Measurements from ENCODE around the gene PPIE. TPM values are rescaled to one million over a fixed set of nuclear protein-coding genes. Genes with fewer than 3 reads are reported as not detected.

PPIE gene
- polyA plus RNA-seq, 1 donor (not counting 4 experiments of a cell fraction or from before 2014, with no cell fraction given), result 60.6 TPM

DNA sequence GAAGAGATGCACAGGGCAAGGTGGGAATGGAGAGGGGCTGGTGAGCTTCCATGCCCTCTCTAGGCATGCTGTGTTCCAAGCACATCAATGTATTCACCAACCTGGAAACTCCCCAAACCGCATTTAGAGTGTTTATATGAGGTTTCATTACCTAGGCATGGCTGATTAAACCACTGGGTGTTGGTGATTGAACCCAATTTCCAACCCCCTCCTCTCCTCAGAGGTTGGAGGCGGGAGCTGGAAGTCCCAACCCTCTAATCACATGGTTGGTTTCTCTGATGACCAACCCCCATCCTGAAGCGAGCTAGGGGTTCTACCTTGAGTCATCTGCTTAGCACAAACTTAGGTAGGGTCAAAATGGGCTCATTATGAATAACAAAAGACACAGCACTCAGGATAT is 3.0 kb upstream of the PPIE start:
- TF ChIP-seq CTCF (optimal IDR thresholded peaks at IDR 0.05 in 1 of 3, IDR thresholded peaks at IDR 0.05 in 1 of 3, conservative IDR thresholded peaks at IDR 0.05 in 1 of 3; ENCODE audit: extremely low read depth in 1 of 3, insufficient read depth in 2 of 3, low read length in 3 of 3) (no peak), EZH2 (IDR thresholded peaks at IDR 0.05; ENCODE audit: low read length) (no peak)
- no peak overlapping the region for H3K4me2 ChIP-seq (ENCODE audit: control insufficient read depth, extremely low read depth, insufficient read depth, low read depth, low read length)
- no peaks in the 10 kb centered on the region for H3K9me1 ChIP-seq (ENCODE audit: control insufficient read depth, extremely low read depth, insufficient read depth, low read length)
- peaks cover 17% of the 10 kb centered on the region for H3K27me3 ChIP-seq (ENCODE audit: control insufficient read depth, extremely low read depth, insufficient read depth, low read length)
- H2AFZ ChIP-seq (ENCODE audit: control insufficient read depth, low read length), result no peak overlapping the region
- no peak overlapping the region for H3K9ac ChIP-seq (ENCODE audit: control insufficient read depth, extremely low read depth, insufficient read depth, low read length)
- no peaks in the 10 kb centered on the region for H4K20me1 ChIP-seq (ENCODE audit: control insufficient read depth, extremely low read depth, insufficient read depth, low read length)
- dilution Hi-C loops (cut with MboI; ENCODE audit: extremely low pct_ligation_motif_present, low sequenced_read_pairs), result no loop called here
- H3K9me3 ChIP-seq (ENCODE audit: control insufficient read depth, low read depth, low read length), result no peaks in the 10 kb centered on the region
- H3K36me3 ChIP-seq (ENCODE audit: control insufficient read depth in 2 of 2, extremely low read depth in 1 of 2, insufficient read depth in 2 of 2, low read length in 2 of 2), result no peaks in the 10 kb centered on the region
- DNase-seq (ENCODE audit: low read depth, low spot score) (no peak), FAIRE-seq (peak; percentile 26)
- H3K4me1 ChIP-seq (ENCODE audit: control insufficient read depth, extremely low read depth, insufficient read depth, low read length), result peaks cover 12% of the 10 kb centered on the region
- H3K27ac ChIP-seq (ENCODE audit: control insufficient read depth, insufficient read depth, low read length), result no peak overlapping the region
- peaks cover 19% of the 10 kb centered on the region for H3K79me2 ChIP-seq (ENCODE audit: control insufficient read depth, insufficient read depth, low read length)
- H3K4me3 ChIP-seq (ENCODE audit: control insufficient read depth in 2 of 3, extremely low read depth in 1 of 3, insufficient read depth in 2 of 3, low read depth in 1 of 3, low read length in 3 of 3), result no peak overlapping the region

- H3K79me2 ChIP-seq (ENCODE audit: control insufficient read depth, insufficient read depth, low read length), result peaks cover 19% of the 10 kb centered on the region
- H3K36me3 ChIP-seq (ENCODE audit: control insufficient read depth in 2 of 2, extremely low read depth in 1 of 2, insufficient read depth in 2 of 2, low read length in 2 of 2), result peaks cover 0 to 4% of the 10 kb centered on the region in 2 experiments
- H3K4me2 ChIP-seq (ENCODE audit: control insufficient read depth, extremely low read depth, insufficient read depth, low read depth, low read length), result no peak overlapping the region
- no peak for DNase-seq (ENCODE audit: low read depth, low spot score)
- no peaks in the 10 kb centered on the region for H3K9me1 ChIP-seq (ENCODE audit: control insufficient read depth, extremely low read depth, insufficient read depth, low read length)
- H3K27ac ChIP-seq (ENCODE audit: control insufficient read depth, insufficient read depth, low read length), result no peak overlapping the region
- no peak overlapping the region for H2AFZ ChIP-seq (ENCODE audit: control insufficient read depth, low read length)
- H3K4me1 ChIP-seq (ENCODE audit: control insufficient read depth, extremely low read depth, insufficient read depth, low read length), result peaks cover 20% of the 10 kb centered on the region
- H3K27me3 ChIP-seq (ENCODE audit: control insufficient read depth, extremely low read depth, insufficient read depth, low read length), result peaks cover 13% of the 10 kb centered on the region
- H4K20me1 ChIP-seq (ENCODE audit: control insufficient read depth, extremely low read depth, insufficient read depth, low read length), result no peaks in the 10 kb centered on the region
- no peaks in the 10 kb centered on the region for H3K9me3 ChIP-seq (ENCODE audit: control insufficient read depth, low read depth, low read length)
- H3K4me3 ChIP-seq (ENCODE audit: control insufficient read depth in 2 of 3, extremely low read depth in 1 of 3, insufficient read depth in 2 of 3, low read depth in 1 of 3, low read length in 3 of 3), result no peak overlapping the region
- no peak overlapping the region for H3K9ac ChIP-seq (ENCODE audit: control insufficient read depth, extremely low read depth, insufficient read depth, low read length)
- FAIRE-seq, result no peak
- no peak for TF ChIP-seq EZH2 (IDR thresholded peaks at IDR 0.05; ENCODE audit: low read length)
- TF ChIP-seq CTCF (optimal IDR thresholded peaks at IDR 0.05 in 1 of 3, IDR thresholded peaks at IDR 0.05 in 1 of 3, conservative IDR thresholded peaks at IDR 0.05 in 1 of 3; ENCODE audit: extremely low read depth in 1 of 3, insufficient read depth in 2 of 3, low read length in 3 of 3), result no peak
- dilution Hi-C loops (cut with MboI; ENCODE audit: extremely low pct_ligation_motif_present, low sequenced_read_pairs), result no loop called here
Measured at GRCh38 chr1:39737546-39738169, 1.0 kb upstream of the PPIE start.
